Colonic mucosa (tissue), 4 donors: ENCODE measurements around the gene MAST2. TPM values are rescaled to one million over a fixed set of nuclear protein-coding genes. Genes with fewer than 3 reads are reported as not detected.

Source experiments
- DNase-seq: peaks from one replicate; pipeline ENCODE4 v3.0.0-alpha.2; 2020
- H3K27ac ChIP-seq: fragments of 200-600 bp; one replicate; pipeline ENCODE4 v1.8.0; 2021
- H3K27me3 ChIP-seq: fragments of 200-600 bp; one replicate; pipeline ENCODE4 v1.8.0; 2021
- H3K36me3 ChIP-seq: fragments of 200-600 bp; one replicate; pipeline ENCODE4 v1.8.0; 2021
- H3K4me1 ChIP-seq: fragments of 200-600 bp; one replicate; pipeline ENCODE4 v1.8.0; 2021; ENCODE audit warnings: mild to moderate bottlenecking
- H3K4me3 ChIP-seq: fragments of 200-600 bp; one replicate; pipeline ENCODE4 v1.8.0; 2021
- H3K9ac ChIP-seq, 2 donors: one replicate each; pipeline ENCODE4 v1.7.0; 2013; ENCODE audit warnings: control low read depth in 2 of 2, low read depth in 2 of 2, low read length in 2 of 2
- H3K9me3 ChIP-seq: fragments of 200-600 bp; one replicate; pipeline ENCODE4 v1.8.0; 2021
- intact Hi-C: fragments of 100-400 bp; cut with DNase I; formaldehyde crosslinking; loops from one replicate; pipeline ENCODE4 v1.14.1; 2022
- total RNA-seq, 2 donors: library from RNA; stranded (reverse); fragmentation: NEBNext Ultra II Directional in 1 of 2; extraction: Animal tissue kit (Norgen Biotek cat#: 25700) in 1 of 2; gene quantifications; one replicate each; pipeline ENCODE4 v1.2.1, GENCODE V29; 2021
- TF ChIP-seq, protein P1 (sequence below): fragments of 200-600 bp; IDR thresholded peaks from one replicate; pipeline ENCODE4 v1.8.0; 2022; ENCODE audit warnings: antibody characterized with exemption, mild to moderate bottlenecking
- donor health status: healthy.
- donor health status: DM: no; HTN: no; CAD: no.
- donor health status: DM: no; HTN: no; CAD: no.

Gene MAST2
- total RNA-seq, 2 donors from 2014 or later, result 76.3 to 79.1 TPM

DNA sequence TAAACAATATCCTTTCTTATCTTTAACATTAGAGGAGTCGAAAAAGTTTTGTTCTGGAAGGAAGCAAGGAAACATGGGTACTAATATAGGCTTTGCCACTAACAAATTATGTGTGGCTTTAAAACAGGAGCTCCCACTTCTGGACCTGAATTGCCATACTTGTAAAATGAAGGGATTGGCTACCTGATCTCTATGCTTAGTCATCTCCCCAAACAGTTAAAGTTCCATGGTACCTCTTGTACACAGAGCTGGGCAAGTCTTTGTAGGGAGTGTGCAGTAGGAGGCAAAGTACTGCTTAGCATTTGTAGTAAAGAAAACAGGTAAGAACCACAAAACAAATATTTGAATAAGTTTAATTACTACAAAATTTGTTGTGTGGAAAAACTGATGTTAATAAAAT is 81.3 kb downstream of the MAST2 start:
- TF ChIP-seq, protein P1, sequence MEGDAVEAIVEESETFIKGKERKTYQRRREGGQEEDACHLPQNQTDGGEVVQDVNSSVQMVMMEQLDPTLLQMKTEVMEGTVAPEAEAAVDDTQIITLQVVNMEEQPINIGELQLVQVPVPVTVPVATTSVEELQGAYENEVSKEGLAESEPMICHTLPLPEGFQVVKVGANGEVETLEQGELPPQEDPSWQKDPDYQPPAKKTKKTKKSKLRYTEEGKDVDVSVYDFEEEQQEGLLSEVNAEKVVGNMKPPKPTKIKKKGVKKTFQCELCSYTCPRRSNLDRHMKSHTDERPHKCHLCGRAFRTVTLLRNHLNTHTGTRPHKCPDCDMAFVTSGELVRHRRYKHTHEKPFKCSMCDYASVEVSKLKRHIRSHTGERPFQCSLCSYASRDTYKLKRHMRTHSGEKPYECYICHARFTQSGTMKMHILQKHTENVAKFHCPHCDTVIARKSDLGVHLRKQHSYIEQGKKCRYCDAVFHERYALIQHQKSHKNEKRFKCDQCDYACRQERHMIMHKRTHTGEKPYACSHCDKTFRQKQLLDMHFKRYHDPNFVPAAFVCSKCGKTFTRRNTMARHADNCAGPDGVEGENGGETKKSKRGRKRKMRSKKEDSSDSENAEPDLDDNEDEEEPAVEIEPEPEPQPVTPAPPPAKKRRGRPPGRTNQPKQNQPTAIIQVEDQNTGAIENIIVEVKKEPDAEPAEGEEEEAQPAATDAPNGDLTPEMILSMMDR, result no peak
- no peak overlapping the region for H3K9ac ChIP-seq
- intact Hi-C loops, result no loop called here
- H3K4me1 ChIP-seq, result no peaks in the 10 kb centered on the region
- H3K9me3 ChIP-seq, result no peaks in the 10 kb centered on the region
- no peaks in the 10 kb centered on the region for H3K27me3 ChIP-seq
- DNase-seq, result peak; percentile 40
- H3K36me3 ChIP-seq, result no peaks in the 10 kb centered on the region
- peak overlapping the region; percentile 45 for H3K27ac ChIP-seq
- H3K4me3 ChIP-seq, result no peak overlapping the region

DNA sequence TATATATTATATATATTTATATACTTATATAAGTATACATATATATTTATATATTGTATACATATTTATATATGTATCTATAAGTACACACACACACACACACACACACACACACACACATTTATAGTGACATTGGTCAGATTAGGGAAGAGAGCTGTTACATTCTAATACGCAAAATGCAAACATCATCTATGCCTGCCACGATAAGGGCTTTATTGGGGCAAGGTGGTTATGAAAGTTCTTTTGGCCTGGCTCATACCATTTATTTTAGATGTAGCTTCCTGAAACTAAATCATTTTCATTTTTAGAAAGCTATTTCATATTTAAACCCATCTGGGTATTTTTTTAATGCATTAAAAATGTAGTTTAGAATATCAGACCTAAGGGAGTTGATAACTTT is 82.8 kb downstream of the MAST2 start:
- H3K9ac ChIP-seq, result no peak overlapping the region
- H3K4me3 ChIP-seq, result no peak overlapping the region
- DNase-seq, result no peak
- no peaks in the 10 kb centered on the region for H3K27me3 ChIP-seq
- no peaks in the 10 kb centered on the region for H3K9me3 ChIP-seq
- TF ChIP-seq, protein P1, result no peak
- intact Hi-C loops, result no loop called here
- no peaks in the 10 kb centered on the region for H3K4me1 ChIP-seq
- no peaks in the 10 kb centered on the region for H3K36me3 ChIP-seq
- peak overlapping the region; percentile 51 for H3K27ac ChIP-seq

GRCh38 chr1:45887156-45887842 is 83.9 kb downstream of the MAST2 start:
- Histone ChIP-seq H3K27ac (peak overlapping the region; percentile 51), H3K36me3 (no peaks in the 10 kb centered on the region), H3K27me3 (no peaks in the 10 kb centered on the region), H3K9me3 (no peaks in the 10 kb centered on the region), H3K9ac (no peak overlapping the region), H3K4me3 (no peak overlapping the region), H3K4me1 (no peaks in the 10 kb centered on the region)
- intact Hi-C loops, result no loop called here
- DNase-seq, result no peak
- TF ChIP-seq, protein P1, result no peak

DNA sequence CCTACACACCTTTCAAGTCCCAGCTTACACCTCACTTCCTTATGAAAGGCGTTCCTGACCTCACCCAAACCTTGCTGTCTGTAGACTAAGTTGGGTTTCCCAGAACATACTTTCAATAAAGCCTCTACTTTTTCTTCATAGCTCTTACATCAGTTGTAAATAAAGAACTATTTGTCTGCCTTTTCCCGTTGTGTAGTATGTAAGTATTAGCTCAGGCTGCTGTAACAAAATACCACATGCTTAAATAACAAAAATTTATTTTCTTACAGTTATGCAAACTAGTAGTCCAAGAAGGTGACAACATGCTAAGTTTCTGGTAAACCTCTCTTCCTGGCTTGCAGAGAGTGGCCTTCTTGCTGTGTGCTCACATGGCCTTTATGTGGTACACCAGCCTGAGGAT is 86.7 kb downstream of the MAST2 start:
- no peak overlapping the region for H3K27ac ChIP-seq
- H3K4me1 ChIP-seq, result no peaks in the 10 kb centered on the region
- no peaks in the 10 kb centered on the region for H3K9me3 ChIP-seq
- TF ChIP-seq, protein P1, result no peak
- H3K36me3 ChIP-seq, result no peaks in the 10 kb centered on the region
- intact Hi-C loops, result no loop called here
- no peaks in the 10 kb centered on the region for H3K27me3 ChIP-seq
- no peak overlapping the region for H3K4me3 ChIP-seq
- H3K9ac ChIP-seq, result no peak overlapping the region
- no peak for DNase-seq

GRCh38 chr1:45891087-45891486 is 87.7 kb downstream of the MAST2 start:
- no peak overlapping the region for H3K4me3 ChIP-seq
- no peak for DNase-seq
- H3K9ac ChIP-seq, result no peak overlapping the region
- no peaks in the 10 kb centered on the region for H3K36me3 ChIP-seq
- TF ChIP-seq, protein P1, result no peak
- H3K27me3 ChIP-seq, result no peaks in the 10 kb centered on the region
- no peaks in the 10 kb centered on the region for H3K4me1 ChIP-seq
- no peak overlapping the region for H3K27ac ChIP-seq
- intact Hi-C loops, result no loop called here
- no peaks in the 10 kb centered on the region for H3K9me3 ChIP-seq
